ENCODE results near the gene DOCK9.

Gene DOCK9

DNA sequence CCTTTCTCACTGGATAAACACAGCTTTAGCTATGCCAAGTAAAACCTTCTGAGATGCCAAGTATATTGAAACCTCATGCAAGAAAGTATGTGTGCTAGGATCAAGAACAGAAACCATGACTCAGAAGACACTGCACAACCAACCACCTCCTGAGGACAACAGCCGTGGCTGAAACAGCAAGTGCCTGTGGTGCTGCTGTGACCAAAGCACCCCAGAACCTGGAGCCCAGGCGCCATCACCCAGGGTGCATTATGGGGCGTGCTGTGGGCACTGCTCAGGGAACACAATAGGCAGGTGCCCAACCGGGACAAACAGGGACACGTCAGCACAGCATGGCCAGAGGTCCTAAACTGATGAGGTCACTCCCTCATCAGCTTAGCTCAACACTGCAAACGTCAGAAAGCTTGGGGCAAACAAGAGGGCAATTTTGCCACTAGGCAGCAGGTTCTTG, 124.1 kb downstream of the DOCK9 start:
- peak; percentile 70 for DNase-seq (ENCODE audit: low read depth)

DNA sequence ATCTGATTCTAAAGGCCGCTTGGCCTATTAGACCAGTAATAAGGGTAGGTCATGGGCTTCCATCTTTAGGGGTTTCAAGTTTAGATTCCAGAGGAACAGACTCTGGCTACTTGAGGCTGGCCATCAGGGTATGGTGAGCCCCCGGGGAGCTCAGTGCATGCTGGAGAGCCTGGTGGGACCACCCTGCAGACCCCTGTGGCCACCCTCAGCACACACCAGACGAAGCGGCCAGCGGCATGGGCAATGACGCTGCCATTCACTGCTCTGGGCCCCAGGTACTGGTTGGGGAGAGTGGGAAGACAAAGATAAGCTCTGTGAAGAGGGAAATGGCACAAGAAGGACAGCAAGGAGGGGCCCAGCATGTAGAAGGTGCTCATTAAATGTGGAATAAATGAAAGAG, 126.6 kb downstream of the DOCK9 start:
- DNase-seq (ENCODE audit: low read depth): no peak

DNA sequence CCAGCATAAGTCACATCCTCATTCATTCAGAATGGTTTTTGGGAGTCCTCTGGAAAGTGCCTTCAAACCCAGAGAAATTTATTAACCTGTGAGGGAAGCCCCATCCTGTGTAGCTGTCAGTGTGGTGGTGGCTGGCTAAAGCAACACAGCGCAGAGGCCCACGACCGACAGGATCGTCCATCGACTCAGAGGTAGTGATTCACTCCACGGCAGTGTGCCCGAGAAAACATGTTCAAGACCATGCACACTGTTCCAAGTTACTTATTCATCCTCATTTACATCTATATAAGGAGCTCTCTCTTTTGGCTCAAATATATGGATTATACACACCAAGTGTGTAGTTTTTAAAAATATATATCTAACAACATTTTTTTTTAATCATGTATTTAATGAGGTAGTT, 129.1 kb downstream of the DOCK9 start:
- peak; percentile 28 for DNase-seq (ENCODE audit: low read depth)

DNA sequence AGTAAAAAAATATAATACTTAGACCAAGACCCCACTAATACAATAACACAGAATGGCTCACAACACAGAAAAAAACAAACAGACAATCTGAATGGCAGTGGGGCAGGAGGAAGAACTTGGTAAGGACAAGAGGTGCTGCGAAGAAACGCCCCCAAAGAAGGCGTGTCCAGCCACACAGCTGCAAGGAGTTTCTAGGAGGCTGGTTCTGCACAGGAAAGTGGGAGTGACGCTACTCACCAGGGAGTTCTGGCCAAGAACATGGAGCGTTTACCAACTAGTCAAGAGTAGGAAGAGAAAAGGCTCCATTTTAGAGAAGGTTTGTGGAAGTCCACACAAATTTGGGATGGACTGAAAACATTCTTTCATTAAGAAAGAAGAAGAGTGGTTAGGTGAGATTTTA, 130.1 kb downstream of the DOCK9 start:
- no peak for DNase-seq (ENCODE audit: low read depth)

DNA sequence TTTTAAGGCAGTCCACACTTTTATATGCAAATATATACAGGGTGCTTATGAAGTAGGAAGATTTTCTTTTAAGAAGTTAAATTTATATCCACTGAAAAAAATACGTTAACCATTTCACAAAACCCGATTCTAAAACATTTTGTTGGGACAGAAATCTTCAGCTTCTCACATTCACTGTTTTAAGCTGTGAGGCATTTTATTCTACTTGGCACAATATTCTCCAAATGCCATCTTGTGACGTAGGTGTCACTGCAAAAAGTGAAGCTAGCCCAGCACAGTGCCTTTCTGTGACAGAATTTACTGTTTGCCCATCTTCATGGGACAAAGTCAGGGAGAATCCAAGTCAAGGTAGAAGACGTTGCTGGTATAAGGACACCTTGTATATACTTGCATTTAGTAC, 130.9 kb downstream of the DOCK9 start:
- no peak for DNase-seq (ENCODE audit: low read depth)

DNA sequence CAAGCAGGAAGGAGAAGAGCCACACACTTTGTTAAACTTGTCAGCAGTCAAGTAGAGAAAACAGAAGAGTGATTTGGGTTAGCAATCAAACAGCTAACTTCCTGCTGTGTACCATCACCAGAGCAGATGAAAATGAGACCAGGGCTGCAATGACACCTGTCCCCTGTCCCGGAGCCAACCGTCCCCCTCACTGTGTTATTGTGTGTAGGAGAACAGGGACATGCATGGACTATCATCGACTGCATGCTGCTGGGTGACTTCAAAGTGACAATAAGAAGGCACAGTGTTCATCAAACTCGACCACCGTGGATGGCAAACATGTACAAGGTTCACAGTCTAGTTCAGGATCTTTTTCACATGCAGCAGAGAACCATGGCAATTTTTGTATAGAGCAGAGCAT, 131.3 kb downstream of the DOCK9 start:
- no peak for DNase-seq (ENCODE audit: low read depth)

DNA sequence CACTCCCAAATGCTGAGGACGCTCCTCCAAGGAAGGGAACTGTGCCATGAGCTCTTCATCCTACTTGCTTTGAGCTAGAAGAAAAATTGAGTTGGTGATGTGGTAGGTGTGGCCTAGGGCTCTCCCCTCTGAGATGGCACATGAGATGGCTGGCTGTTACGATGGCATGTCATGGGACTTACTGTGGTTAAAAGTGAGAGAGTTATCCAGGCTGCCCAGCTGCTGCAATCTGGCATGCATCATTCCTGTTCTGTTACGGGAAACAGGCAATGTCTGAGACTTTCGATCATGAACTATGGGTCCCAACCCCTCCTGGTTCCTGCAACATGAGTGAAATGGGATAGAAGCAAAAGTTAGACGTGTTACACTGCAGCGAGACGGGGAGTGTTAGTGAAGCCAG, 132.1 kb downstream of the DOCK9 start:
- DNase-seq (ENCODE audit: low read depth): no peak

DNA sequence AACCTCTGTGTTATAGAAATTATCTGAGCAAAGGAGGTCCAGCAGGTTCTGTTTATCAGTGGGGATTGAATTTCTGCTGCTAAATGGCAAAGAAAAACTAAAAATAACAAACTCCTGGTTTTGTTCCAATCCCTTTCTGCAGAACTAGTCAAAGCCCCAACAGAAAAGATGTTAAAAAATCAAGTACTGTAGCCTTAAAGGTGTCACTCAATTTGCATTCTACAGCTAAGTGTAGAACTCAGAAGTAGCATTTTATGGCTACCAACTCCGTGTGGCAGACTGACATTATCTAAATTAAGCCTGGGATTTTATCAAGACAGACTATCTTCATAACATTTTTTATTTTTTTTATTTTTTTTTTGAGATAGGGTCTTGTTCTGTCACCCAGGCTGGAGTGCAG, 133.8 kb downstream of the DOCK9 start:
- no peak for DNase-seq (ENCODE audit: low read depth)

DNA sequence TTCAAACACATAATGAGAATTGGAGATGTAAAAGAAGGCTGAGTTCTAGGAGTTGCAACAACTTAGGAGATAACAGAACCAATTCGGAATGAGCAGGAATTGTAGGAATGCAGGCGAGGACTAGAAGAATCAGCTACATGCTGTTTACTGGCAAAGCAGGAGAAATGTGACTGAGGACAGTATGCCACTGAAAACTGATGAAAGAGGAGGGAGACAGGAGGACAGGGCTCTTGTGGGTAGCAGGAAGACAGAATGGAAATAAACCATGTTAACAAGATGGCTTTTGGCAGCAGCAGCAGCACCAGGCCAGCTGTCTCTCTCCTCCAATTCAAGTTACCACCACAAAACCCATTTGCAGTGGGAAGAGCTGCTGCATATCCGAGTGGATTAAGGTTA, 134.4 kb downstream of the DOCK9 start:
- no peak for DNase-seq (ENCODE audit: low read depth)

DNA sequence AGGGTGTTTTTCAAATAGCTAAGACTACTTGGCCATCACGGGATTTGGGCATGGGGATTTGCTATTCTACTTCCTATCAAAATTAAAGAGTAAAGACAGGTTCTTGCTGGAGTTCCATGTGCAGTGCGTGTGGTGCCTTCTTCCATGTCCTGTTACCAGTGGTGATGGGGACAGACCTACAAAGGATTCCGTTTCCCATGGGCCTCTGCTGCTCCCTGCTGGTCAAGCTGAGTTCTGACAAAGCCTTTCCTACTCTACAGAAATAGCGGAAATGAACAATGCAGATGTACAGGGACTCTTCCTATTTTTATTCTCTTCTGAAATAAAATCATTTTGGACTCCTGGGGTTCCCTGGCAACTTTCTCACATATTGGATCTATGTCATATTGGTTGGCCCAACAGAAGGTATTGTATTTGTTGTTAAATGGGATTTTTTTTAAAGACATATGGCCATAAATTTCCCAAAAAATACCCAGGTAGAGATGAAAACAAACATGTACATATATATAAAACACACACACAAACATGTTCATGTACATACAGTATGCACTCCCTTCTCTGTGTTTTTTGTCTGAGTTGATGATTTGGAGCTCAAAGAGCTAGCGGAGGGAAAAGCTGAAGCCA, 134.9 kb downstream of the DOCK9 start:
- peak; percentile 82 for DNase-seq (ENCODE audit: low read depth)

DNA sequence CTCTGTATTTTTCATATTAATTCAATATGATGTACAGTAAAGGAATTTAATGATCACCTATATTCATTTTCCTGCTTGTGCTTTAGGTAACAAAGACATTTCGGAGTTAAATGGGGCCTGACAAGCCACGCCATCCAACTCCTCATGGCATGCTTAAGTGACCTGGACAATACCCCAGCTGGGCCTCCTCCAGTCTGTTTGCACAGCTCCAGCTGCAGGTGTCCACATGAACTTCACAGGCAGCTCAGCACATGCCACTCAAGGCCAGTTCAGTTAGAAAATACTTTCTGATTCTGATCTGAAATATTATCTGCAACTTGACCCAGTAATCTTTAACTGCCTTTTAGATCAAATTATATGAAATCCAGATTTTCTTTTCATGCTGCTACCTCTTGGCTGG, 135.8 kb downstream of the DOCK9 start:
- DNase-seq (ENCODE audit: low read depth): no peak

DNA sequence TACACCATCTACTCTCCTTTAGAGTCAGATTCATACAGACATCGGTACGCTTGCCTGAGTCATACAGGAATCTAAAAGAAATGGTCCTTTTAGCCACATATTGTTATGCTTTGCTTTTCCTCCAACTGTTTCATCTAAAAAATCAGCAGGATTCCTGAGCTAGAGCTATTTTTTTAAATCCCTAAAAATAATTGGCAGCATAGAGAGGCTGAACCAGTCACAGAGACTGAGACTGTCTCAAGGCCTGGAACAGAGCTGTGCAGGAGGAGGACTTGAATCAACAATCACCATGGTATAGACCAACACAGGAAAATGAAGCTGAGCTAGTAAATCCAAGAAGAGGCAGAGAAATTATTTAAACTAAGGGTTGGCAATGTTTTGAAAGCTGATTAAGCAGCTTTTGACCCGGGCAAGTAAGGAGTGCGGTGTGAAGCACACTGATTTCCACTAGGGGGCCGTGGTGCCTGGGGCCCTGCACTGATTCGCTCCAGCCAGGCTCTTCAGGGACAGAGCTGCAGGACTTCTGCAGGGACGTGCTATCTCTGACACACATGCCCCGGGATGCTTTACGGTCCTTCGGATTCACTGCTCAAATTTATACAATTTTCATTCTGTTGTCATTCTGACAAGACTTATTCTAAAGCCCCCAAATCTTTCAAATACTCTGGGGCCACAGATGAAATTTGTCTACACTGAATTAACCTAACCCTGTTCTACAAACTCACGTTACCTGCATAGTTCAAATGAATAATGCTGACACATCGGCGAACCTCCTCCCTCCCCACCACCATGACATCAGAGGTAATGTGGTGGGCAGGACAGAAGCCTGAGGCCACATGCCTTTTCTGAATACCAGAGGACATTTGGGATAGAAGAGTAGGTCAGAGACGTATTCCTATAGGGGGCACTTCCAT, 137.8 kb downstream of the DOCK9 start:
- peak; percentile 36 for DNase-seq (ENCODE audit: low read depth)

DNA sequence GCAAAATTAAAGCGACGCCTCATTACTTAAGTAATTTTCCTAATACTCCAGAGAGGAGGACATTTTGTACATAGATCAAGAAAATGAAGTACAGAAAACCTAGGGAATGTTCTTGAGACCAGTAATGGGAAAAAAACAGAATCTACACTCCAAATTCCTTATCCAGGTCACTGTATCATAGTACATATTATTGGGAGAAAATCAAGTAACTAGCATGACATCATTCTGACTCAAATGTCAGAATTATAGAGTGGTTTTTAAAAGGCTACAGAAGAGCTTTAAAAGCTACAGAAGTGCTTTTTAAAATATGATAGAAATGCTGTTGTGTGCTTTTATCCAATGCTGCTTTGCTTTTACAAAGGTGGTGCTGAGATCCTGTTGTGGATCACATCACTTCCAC, 139.1 kb downstream of the DOCK9 start:
- no peak for DNase-seq (ENCODE audit: low read depth)

DNA sequence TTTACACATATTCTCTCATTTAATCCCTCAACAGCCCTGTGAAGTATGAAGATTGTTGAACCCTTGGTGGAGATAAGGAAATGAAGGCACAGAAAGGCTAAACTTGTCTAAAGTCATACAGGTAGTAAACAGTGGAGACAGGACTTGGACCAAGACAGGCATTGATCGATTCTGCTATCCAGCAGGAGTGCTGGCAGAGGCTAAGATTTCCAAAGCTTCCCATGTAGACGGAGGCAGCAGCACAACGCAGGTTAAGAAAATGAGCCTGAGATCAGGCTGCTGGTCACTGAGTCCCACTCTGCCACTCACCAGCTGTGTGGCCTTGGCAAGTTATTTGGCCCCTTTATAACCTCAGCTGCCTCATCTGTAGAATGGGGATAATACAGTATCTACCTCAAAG, 140.0 kb downstream of the DOCK9 start:
- DNase-seq (ENCODE audit: low read depth): no peak

DNA sequence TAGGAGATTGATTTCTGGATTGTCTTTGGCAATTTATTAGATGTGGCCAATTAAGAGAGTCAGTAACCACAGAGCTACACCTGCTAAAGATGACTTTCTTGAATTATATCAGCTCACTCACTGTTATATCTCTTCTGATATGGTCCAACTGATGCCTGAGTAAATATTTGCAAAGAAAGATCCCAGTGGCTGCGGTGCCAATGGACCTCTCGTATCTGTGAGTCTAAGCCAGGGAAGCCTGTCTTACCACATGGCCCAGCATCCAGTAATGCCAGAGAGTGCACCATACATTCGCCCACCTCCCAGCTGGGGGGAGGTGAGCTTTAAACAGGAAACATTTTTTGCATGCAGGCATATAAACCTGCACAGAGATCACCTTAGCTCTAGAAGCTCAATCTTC, 142.7 kb downstream of the DOCK9 start:
- no peak for DNase-seq (ENCODE audit: low read depth)

DNA sequence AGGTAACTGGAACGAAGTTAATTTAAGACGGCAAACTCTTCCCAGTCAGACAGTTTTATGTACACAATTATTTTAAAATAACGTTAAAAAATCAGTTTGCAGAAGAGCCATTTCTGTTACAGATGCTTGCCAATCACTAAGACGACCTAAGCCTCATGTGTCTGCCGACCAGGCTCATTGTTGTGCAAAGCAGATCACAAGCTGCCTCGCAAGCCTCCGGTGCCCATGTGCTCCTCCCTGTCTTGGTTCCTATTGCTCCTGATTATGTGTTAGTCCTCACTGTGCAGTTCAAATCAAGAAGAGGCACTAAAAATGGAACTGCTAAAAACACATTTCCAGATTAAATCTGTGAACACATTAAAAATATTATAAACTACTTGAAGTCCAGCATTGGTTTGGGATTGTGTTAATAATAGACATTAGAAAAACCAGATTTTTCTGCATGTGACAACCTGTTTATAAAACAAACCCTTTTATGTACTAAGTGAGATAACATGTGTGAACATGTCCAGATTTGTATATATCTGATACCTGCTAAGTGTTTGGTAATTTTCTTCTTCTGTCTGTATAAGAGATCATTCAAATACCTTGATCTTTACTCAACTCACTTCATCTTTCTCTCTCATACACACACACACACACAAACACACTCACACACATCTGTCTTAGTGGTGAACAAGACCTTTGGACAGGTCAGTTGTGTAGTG, 143.5 kb downstream of the DOCK9 start:
- DNase-seq (ENCODE audit: low read depth): no peak

DNA sequence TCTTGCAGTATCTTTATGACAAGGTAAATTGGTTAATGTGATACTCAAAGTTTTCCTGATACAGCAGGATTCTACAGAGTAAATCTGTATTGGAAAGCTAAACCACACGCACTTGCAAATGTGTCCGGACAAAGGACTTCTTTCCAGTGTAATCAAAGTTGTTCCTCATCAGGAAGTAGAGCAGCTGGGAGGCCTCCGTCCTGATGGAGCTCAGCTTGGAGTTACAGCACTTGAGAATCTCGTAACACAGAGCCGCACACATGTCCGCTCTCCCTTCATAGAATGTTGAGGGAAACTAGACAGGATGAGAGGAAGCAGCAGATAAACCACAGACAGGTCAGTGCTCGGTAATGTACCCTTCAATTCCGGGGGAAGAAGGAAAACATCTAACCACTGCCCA, 146.6 kb downstream of the DOCK9 start:
- no peak for DNase-seq (ENCODE audit: low read depth)

DNA sequence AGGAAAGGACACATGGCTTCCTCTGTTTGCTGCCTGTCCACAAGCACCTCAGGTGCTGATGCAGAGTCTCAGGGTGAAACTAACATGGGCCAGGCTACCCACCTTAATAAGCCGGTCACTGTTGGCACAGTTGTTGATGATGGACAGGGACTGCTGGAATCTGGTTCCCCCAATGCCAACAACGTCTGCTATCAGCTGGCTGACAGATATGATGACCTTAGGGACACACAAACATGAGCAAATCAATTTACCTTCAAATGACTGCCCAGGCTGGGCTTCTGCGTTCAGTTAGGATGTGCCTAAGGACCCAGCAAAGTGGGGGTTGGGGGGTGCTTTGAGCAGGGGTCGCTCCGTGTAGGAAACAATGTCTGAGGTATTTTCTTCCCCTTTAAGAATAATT, 148.3 kb downstream of the DOCK9 start:
- DNase-seq (ENCODE audit: low read depth): no peak

DNA sequence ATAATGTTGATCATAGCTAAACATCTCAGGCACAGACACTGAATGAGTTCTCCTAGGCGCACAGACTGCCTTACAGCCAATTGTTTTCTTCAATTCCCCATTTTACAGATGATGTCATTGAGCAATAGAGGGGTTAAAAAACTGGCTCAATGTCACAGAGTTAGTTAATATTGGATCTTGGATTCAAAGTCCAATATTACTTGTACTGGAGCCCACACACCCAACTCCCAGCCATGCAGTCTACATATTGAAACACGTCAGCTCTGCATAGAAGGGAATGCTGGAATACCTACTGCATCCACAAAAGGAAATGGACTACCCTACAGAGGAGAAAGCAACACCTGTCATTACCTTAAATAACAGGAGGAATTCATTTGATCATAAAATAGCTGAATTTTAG, 149.2 kb downstream of the DOCK9 start:
- DNase-seq (ENCODE audit: low read depth): no peak

DNA sequence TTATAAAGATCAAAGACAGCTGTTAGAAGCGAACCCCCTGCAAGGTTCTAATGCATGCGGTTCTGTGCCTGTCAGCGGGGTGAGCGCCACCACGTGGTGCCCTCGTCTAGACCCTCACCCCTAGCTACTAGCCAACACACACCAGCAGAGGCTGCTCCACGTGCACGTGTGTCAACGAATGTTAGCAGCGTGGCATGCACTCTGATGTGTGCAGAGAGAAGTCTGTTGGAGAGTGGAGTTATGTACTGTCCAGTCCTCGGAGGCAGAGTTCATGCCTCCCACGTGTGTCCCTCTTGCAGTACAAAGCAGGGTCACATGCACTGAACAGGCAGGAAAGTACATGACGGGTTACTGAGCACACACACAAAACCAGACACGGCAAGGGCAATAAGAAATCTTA, 150.4 kb downstream of the DOCK9 start:
- no peak for DNase-seq (ENCODE audit: low read depth)

DNA sequence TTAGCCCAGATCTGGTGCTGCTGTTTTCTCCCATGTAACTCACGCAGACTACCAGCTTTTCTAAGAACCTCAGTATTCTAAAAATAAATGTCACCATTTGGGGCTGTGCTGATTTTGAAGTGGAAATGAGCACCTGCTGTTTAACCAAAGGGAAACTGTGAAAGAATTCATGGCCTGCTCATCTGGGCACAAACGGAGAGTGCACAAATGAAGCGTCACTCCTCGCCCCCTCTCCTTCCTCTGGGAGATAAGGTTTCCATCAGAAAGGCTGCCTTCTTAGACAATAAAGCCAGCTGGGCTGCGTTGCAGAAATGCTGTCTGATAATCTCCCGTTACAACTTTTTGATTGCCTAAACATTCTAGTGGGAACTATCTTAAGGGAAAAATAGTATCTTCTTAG, 151.7 kb downstream of the DOCK9 start:
- no peak for DNase-seq (ENCODE audit: low read depth)

DNA sequence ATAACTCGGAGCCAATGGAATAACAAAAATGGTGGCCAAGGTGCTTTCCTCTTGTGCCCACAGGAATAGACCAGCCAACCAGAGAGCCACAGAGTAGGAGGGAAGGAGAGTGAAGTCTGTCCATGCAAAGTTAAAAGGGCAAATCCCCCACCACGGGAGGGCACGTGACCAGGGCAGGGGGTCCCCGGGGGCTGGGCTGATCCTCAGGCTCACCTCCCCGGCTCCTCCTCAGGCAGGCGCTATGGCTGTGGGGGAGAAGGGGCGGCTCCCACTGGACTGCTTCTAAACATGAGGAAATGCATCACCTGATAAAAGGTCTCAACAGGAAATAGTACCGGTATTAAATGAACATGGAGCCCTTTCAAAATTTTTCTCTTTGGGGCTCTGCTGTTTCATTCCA, 152.2 kb downstream of the DOCK9 start:
- DNase-seq (ENCODE audit: low read depth): no peak
